ENCODE measurements around the gene CYP26B1. TPM values are rescaled to one million over a fixed set of nuclear protein-coding genes. Genes with fewer than 3 reads are reported as not detected.

The CYP26B1 gene
- total RNA-seq, 1 experiment from 2014 or later, result 0.20 TPM

DNA sequence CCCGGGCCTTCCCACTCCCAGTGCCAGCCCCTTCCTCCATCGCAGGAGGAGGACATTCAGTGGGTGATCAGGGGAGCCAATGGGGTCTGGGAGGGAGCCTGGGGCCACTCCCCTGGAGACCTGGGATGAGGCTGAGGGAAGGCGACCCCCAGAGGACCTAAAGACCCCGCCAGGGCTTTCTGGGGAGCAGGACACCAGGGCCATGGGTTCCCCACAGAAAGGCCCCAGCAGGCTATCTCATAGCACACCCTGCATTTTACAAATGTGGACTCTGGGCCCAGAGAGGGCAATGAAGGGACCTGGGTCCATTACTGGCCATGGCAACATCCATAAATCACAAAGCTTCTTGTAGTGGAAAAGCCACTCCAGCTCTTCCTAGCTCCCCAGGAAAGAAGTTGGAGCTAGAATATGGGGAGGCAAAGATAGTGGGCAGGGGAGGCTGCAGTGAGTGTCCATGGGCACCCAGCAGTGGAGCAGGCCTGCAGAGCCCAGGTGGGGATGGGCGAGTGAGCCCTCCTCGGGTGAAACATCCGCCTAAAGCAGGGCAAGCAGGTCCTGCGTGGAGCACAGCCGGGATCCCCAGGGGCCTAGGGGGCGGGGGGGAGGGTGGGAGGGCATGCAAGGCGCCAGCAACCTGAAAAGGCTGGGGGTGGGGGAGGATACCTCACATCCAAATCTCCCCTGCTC, 13.8 kb downstream of the CYP26B1 start:
- peaks cover 17 to 32% of the 10 kb centered on the region in 2 experiments for H3K4me1 Mint-ChIP-seq
- no peaks in the 10 kb centered on the region for H4K20me1 ChIP-seq (ENCODE audit: control insufficient read depth, insufficient read depth, insufficient read length)
- no peak overlapping the region for H4K91ac ChIP-seq (ENCODE audit: insufficient read length, low read depth, low read length)
- H2BK20ac ChIP-seq (ENCODE audit: low read depth, low read length, poor library complexity, severe bottlenecking), result no peak overlapping the region
- no peak overlapping the region for H3K4ac ChIP-seq (ENCODE audit: low read depth, low read length)
- TF ChIP-seq CTCF (conservative IDR thresholded peaks at IDR 0.05), result no peak
- no peak overlapping the region for H3K14ac ChIP-seq (ENCODE audit: insufficient read depth, low read length)
- no peaks in the 10 kb centered on the region; the same call in 1 of the 2 replicates for H3K27me3 ChIP-seq (ENCODE audit: insufficient read depth, low read length)
- no peak overlapping the region for H2BK15ac ChIP-seq (ENCODE audit: low read depth, low read length)
- no peak overlapping the region for H3K4me2 ChIP-seq (ENCODE audit: insufficient read depth, insufficient read length, low read length)
- no peaks in the 10 kb centered on the region for H3K23me2 ChIP-seq (ENCODE audit: insufficient read length, low read depth, low read length, poor library complexity, severe bottlenecking)
- no peak overlapping the region for H2AK5ac ChIP-seq (ENCODE audit: insufficient read length, low read length)
- no peak overlapping the region for H3K27ac Mint-ChIP-seq
- peaks cover 17% of the 10 kb centered on the region for H3K27me3 Mint-ChIP-seq (ENCODE audit: low read depth)
- no peaks in the 10 kb centered on the region; the same call in 1 of the 2 replicates for H3K4me1 ChIP-seq (ENCODE audit: insufficient read depth, low read length)
- no peak overlapping the region for H3K9ac ChIP-seq (ENCODE audit: extremely low read depth, insufficient read length, low read length)
- no peaks in the 10 kb centered on the region for H3K36me3 Mint-ChIP-seq (ENCODE audit: insufficient read depth in 1 of 3, low read depth in 3 of 3)
- no peaks in the 10 kb centered on the region; a peak in 2 of 5 replicates for H3K9me3 Mint-ChIP-seq
- H2BK12ac ChIP-seq (ENCODE audit: insufficient read length, low read depth, low read length), result no peak overlapping the region
- H3K4me3 Mint-ChIP-seq, result no peak overlapping the region
- no peak overlapping the region for H4K8ac ChIP-seq (replicated peaks; ENCODE audit: insufficient read length, low read depth, low read length)
- H2AFZ ChIP-seq (ENCODE audit: low read length), result no peak overlapping the region
- no peaks in the 10 kb centered on the region for H3K79me2 ChIP-seq (ENCODE audit: insufficient read depth, low read length)
- no peak overlapping the region for H3T11ph ChIP-seq (ENCODE audit: low read length)
- H3K23ac ChIP-seq (ENCODE audit: insufficient read length, low read depth, low read length), result no peak overlapping the region
- no peaks in the 10 kb centered on the region for H3K79me1 ChIP-seq (ENCODE audit: insufficient read depth, low read depth, low read length, poor library complexity, severe bottlenecking)
- no peaks in the 10 kb centered on the region for H3K9me3 ChIP-seq (ENCODE audit: control insufficient read depth, low read depth, low read length)
- H2BK5ac ChIP-seq (ENCODE audit: insufficient read length, low read length), result no peak overlapping the region
- no CpG with 5 or more reads among the region's 11 CpGs for WGBS (ENCODE audit: extremely low coverage, insufficient read length, low lambda C conversion rate)
- DNase-seq, result no peak
- no peak overlapping the region for H3K27ac ChIP-seq (ENCODE audit: insufficient read length, low read depth, low read length)
- H4K5ac ChIP-seq (ENCODE audit: insufficient read length, low read depth, low read length), result no peak overlapping the region
- H3K18ac ChIP-seq (ENCODE audit: insufficient read length, low read depth, low read length), result no peak overlapping the region
- no peak overlapping the region for H2BK120ac ChIP-seq (ENCODE audit: low read depth, low read length, poor library complexity, severe bottlenecking)
- no peak overlapping the region for H3K56ac ChIP-seq (ENCODE audit: insufficient read length, low read depth, low read length)
